Fibroblast of skin of abdomen (primary cell): ENCODE data around the gene FAM3B.

Experiments
- DNase-seq: peaks from one replicate; pipeline ENCODE4 v3.0.0-alpha.2; 2013

FAM3B gene

DNA sequence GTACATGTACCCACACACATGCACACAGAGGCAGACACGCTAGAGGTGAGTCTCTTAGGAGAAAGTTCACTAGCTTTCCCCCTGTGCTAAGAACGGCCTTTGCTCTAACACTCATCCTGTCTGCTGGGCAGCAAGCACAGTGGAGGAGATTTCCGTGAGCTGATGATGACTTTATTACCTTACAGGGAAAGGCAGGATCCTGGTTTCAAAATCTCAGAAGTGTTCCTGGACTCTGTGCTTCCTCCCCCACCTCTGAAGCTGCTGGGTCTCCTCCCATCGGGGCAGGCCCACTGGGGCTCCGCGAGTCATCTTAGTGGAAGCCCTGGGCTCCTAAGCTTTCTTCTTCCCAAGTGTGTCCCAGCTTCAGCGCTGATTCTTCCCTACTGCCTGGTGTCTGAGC lies 2.7 kb downstream of the FAM3B start:
- DNase-seq, result no peak

DNA sequence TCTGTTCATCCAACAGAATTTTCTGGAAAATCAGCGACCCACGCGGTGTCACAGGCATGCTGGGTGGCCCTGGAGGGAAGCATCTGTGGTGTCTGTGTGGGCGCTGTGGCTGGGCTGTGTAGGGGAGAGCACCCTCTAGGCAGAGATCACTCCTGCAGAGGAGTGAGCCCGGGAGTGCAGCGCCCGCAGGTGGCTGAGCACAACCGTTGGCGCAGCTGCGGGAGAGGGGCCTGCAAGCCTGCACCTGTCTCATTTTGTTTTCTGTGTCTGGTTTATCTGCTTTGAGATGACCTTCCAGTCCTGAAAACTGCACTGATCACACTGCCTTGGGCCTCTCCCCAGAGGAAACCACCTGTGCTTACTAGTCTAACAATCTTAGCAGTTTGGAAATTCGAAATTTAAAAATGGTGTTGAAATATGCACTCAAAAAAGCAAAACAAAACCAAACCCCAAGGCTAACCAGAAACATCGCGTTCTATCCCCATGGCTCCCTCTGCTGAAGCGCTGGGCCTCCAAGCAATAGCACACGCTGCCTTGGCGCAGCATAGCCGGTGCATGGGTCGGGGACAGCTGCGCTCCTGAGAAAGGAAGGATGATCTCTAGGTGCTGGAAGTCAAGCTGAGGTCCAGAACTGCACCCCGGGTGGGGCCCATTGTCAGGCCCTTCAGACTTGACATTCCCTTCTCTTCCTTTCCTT lies 4.8 kb downstream of the FAM3B start:
- DNase-seq, result no peak

DNA sequence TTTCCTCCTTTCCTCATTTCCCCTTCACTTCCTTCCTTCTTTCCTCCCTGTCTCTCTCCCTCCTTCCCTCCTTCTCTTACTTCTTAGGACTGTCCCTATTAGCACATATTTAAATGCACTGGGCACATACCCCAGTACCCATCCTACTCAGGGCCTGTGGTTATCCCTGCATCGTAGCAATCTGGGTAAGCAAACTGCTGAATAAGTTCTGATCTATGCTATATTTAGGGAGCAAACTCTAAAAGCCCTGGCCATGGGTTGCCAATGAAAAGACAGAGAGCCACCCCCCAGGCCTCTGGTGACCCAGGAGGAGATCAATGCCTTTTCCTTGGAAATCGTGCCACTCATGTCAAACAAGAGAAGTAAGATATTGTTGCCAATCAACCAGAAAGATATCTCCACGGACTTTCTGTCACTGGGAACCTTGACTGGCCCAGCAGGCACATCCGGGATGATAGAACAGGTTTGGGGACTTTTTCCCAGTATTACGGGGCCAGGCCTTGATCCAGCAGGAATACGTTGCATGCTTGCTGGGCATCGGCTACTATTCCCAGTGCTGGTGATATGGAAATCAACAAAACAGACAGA lies 5.4 kb downstream of the FAM3B start:
- DNase-seq, result no peak

DNA sequence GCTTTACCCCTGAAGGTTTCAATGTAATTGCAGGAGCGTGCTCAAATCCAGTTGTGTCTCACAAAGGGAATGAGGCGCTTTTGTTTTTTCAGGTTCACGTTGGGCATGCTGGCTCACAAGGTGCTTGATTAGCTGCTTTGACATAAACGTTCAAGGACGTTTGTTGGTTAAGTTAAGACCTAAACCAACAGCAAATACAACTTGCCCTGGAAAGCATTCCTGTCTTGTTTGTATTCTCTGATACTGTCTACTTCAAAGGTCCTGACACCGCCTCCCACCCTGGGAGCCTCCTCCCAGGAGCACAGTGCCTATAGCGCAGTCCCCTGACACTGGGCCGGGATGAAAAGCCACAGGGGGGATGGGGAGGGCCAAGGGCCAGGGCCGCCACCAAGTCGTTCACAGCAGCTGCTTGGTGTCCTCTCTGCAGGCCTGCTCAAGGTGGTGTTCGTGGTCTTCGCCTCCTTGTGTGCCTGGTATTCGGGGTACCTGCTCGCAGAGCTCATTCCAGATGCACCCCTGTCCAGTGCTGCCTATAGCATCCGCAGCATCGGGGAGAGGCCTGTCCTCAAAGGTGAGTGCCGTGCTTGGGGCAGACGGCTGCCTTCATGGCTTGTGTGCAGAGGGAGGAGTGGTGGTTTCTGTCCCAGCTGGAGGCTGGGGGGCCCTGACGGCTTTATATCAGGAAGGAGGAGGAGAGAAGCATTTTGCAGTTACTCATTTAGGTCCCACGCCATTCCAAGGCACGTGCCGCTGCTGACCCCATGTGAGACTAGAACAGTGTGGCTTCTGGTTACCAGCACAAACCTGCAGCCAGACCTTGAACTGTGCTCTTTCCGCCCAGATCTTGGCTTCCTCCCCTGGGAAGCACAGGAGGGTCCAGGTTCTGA lies 6.1 kb downstream of the FAM3B start:
- no peak for DNase-seq

DNA sequence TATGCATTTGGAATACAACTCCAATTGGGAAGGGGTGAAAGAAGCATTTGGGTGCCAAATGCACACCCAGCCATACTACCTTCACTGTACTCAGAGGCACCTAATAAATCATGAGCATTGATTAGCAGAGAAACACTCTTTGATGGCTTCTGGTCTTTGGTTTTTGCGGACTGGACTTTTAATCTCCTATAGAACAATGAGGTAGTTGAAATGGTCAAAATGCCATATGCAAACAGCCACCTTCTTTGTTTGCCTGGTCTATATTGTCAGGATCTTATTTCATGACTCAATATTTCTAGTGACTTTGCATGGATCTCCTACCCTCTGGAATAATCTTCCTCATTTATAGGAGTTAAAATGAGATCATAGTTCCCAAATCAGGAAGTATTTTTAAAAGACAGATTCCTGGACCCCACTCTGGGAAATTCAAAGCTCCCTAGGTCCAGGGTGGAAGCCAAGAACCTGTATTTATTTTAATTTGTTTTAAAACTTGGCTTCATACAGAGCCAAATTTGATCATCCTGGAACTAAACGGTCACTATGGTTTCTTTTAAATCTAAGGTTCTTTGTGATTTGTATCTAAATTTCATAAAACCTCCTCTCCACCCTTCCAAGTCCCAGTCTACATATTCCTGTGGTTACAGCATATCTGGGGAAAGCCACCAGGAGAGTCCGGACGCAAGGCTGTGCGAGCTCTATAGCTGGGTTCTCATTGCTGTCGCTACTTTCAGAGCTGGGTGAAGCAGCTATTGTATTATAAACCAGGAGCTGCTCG lies 8.7 kb downstream of the FAM3B start:
- no peak for DNase-seq

DNA sequence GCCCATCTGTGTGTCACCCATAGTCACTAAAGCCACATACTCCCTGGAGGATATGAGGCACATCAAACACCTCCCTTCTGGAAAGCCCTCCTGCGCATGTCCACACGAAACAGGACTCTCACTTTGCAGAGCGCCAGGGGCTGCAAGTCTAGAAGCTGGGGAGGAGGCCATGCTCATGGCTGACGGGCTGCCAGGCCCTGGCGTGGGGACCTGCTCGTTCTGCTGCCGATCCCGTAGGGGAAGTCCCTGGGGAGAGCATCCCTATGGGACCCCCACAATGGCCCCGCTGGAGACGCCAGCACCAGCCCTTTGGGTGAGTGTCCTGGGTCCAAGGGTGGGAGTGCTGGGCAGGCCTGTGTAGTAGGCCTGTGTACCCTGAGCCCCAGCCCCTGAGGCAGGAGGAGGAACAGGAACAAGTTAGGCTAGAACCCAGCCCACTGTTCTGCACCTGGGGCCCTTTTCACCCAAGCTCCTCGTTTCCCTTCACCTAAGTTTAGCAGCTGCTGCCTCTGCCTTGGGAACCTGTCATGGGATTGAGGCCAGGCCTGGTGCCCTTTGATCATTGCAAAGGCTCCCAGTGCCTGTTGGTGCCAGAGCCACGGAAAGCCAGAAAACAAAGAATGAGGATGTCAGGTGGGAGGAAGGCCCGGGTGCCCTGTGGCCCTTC lies 9.9 kb downstream of the FAM3B start:
- DNase-seq, result no peak

DNA sequence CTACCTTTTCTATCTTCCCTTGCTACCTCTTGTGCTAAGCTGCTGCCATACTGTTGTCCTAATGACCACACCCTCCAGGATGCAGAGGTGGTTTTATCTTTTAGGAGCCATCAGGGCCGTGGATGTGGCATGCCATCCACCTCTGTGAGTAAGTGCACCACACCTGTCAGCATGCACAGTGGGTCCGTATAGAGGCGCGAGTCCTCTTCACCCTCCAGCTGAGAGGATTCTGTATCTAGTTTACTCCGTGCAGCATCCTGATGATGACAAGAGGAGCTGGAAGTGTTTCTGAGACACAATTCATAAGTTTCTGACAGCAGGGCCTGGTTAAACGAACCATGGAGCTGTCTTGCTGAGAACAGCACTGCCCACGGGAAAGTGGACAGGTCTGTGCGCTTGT lies 11.2 kb downstream of the FAM3B start:
- no peak for DNase-seq

DNA sequence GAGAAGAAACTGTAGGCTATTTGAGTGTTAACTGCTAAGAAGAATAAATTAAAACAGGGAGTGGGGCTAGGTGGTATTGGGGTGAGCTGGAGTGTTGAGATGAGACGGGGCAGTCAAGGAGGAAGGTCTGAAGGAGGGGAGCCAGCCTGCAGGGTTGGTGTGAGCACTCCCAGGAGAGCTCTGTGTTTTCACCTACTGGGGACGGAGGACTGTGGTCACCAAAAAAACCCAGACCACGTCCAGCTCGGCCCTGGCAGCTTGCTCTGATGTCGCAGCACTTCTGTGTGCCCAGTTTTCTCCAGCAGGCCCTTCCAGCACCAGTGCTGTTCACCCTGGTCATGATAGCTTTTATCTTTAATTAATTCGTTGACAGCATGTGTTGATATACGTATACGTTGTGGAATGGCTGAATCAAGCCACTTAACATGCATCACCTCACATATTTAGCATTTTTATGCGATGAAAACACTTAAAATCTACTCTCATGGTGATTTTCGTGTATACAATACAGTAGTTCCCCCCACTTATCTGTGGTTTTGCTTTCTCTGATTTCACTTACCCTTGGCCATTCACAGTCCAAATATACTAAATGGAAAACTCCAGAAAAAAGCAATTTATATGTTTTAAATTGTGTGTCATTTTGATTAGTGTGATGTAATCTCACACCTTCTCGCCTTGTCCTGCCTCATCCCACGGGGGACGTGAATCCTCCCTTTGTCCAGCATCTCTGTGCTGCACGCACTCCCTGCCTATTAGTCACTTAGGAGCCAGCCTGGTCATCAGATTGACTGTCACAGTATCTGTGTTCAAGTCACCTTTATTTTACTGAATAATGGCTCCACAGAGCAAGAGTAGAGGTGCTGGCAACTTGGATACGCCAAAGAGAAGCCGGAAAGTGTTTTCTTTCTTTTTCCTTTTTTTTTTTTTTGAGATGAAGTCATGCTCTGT lies 12.3 kb downstream of the FAM3B start:
- DNase-seq, result peak; percentile 40

DNA sequence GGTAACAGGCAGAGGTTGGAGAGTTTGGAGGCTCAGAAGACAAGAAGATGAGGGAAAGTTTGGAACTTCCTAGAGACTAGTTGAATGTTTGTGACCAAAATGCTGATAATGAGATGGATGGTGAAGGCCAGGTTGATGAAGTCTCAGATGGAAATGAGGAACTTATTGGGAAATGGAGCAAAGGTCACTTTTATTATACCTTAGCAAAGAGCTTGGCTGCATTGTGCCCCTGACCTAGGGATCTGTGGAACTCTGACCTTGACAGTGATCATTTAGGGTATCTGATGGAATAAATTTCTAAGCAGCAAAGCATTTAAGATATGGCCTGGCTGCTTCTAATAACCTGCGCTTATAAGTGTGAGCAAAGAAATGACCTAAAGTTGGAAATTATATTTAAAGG lies 17.2 kb downstream of the FAM3B start:
- DNase-seq, result no peak

DNA sequence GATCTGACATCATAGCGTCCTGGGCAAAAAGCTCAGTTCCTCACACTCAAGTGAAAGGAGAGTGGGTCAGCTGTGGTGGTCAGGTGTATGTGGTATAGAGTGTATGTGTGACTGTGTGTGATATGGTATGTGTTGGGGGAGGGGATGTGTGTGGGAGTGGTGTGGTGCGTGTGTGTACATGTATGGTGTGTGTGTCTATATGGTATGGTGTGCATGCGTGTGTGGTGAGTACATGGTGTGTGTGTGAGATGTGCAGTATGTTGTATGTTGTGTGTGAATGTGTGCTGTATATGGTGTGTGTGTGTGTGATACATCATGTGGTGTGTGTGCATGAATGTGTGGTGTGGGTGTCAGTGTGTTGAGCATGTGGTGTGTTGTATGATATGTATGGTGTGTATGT lies 20.9 kb downstream of the FAM3B start:
- no peak for DNase-seq

DNA sequence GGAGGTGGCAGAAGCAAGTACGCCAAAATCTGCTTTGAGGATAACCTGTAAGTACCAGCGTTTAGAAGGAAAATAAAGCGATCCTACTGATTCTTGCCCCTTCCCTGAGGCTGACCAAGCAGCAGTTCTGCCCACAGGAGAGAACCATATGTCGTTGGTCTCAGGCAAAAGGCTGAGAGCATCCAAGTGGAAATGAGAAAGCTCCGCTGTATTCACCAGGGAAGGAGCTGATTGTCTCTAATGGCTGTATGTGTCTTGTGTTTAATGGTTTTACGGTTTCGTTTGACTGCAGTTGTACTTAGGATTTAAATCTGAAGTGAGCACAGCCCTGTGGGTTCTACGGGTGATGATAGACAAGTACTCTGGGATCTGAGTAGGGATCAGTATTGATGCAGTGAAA lies 21.9 kb downstream of the FAM3B start:
- DNase-seq, result no peak

DNA sequence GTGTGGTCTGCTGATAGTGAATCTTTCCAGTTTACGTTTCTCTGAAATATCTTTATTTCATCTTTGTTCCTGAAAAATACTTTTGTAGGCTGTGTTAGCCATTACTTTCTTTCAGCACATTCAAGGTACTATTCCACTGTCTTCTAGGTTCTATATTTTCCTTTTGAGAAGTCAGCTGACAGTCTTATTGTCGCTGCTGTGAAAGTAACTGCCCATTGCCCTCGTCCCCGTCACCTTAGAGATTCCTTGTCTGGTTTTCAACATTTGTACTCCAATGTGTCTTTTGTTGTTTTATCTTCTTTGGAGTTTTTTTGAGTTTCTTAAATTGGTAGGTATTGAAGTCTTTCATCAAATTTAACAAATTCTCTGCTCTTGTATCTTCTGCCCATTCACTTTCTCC lies 25.4 kb downstream of the FAM3B start:
- no peak for DNase-seq

DNA sequence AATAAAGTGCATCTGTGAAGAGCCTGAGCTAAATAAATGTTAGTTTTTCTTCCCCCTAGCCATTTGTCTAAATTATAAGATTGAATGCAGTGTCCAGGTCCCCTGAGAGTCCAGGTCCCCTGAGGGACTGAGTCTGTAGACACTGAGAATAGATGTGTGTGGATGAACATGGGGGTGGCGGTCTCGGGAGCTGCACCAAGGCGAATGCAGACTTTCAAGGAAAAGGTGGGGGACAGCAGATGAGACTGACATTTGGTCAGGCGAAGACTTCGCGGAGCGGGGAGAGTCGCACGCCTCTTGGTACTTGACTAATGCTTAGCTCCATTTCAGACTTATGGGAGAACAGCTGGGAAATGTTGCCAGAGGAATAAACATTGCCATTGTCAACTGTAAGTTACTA lies 27.5 kb downstream of the FAM3B start:
- DNase-seq, result no peak

DNA sequence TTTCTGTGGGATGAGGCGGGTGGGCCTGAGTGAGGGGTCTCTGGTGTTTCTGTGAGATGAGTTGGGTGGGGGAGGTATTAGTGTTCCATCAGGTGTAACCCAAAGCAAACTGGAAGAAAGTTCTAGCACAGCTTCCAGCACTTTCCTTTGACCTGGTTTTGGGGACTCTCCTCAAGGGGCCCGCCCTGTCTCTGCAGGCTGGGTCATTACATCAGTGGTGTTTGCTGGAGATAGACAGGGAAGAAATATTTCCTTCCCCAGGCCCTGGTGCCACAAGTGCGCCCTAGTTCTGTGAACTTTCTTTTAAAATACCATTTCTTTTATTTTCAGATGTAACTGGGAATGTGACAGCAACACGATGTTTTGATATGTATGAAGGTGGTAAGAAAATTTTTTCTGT lies 28.8 kb downstream of the FAM3B start:
- DNase-seq, result no peak

DNA sequence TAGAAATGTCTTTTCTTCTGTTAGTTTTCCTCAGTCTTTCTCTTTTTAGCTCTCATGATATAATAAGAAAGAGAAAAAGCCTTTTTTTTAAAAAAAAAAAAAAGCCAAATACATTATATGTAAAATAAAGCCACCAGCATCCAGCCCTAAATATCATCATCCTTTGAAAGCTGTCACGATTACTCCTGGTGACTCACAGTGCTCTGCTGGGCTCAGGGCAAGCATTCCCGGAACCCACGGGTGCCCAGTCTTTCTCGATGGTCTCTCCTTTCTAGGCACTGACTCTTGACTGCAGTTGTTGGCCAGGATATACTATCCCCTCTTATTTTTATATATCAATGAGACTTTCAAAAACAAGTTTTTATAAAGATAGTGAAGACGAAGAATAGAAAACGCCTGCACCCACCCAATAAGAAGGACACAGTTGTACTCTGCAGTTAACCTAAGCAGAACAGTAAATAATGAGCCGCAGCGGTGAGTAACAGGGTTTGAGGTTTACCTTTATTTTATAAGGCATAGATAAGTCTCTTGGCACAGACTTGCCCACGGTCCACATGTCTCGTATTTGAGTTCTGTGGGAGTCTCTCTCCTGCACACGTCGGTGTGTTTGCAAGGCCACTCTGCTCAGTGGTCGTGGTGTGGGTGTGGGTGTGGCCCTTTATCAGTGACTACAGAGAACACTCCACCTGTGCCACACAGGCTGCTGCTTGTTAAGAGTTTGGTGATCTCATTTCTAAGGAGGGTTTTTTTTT lies 29.5 kb downstream of the FAM3B start:
- no peak for DNase-seq

DNA sequence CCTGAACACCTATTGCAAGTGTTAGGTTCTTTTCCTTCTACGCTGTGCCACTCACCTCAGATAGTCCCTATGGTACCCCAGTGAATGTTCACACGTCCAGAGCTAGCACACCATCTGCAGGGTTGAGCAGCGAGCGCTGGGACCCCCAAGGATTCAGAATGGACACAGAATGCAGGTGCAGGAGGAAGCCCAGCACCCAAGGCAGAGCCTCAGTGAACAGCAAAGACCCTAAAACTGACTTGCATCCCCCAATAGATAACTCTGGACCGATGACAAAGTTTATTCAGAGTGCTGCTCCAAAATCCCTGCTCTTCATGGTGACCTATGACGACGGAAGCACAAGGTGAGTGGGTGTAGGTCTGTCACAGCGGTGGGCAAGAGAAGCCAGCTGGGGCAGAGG lies 30.2 kb downstream of the FAM3B start:
- no peak for DNase-seq

DNA sequence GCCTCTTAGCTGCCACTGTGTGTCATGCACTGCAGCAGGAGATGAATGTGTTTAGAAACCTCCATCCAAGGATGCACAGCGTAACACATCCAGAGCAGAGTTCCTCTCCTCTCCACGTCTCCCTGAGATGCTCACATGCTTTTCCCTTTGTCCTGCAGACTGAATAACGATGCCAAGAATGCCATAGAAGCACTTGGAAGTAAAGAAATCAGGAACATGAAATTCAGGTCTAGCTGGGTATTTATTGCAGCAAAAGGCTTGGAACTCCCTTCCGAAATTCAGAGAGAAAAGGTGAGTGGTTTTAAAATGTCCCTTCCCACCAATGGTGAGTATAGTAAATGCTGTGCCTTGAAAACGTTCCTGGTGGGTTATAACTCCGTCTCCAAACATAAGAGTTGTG lies 31.8 kb downstream of the FAM3B start:
- DNase-seq, result no peak

DNA sequence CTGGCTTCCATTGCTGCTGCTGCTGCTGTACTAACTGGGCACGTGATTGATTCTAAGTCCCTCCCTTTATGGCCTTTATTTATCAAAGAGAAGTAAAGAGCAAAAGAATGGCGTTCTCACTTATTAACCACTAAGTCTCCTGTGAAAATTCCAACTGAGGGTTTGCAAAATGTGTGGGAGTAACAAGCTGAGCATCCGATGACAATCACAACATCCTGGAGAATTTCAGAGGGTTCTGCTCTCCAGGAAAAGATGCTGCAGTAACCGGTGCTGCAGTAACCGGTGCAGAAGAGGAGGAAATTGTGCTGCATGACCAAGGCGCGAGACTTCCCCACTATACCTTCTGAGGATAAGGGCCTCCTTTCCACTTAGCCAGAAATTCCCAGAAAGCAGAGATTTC lies 32.5 kb downstream of the FAM3B start:
- no peak for DNase-seq

DNA sequence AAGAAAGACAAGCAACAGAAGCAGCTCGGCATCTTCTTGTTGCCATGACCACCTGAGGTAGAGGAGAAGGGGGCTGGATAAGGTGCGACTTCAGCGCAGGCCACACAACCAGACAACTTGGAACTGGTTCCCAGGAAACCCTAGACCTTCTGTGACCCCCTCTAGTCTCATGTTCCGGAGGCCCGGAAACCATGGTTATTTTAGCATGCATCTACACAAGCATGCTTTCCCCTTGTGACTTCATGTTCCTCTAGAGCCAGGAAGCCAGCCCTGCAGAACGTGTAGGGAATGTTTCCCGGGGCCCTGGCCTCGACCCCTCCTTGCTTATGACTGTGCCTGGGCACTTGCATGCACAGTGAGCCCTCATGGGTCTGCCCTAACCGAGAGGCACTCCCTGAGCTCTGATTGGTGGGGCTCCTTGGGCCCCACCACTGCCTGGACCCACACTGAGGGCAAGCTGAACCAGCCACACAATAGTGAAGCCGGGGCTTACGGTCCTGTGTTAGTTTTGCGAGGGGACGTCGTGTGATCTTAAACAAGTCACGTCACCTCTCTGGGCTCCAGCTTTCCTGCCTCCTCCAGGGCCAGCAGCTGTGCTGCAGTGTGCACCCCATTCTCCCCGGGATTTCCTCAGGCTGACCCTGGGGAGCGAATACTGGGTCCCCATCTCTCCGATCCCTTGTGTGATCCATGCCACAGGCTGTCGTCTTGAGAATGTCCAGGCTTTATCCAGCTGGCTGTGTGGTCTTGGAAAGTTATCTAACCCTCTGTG lies 33.2 kb downstream of the FAM3B start:
- no peak for DNase-seq
